HCEC 1CT (cell line): ENCODE results near the gene ZMYND8.
"Not testable (repeated sequence)": the region's sequence is repeated elsewhere in the genome, so short reads cannot be mapped to it uniquely, and the experiment has no call there.

Experiments used
- DNase-seq: peaks from one replicate; pipeline ENCODE4 v3.0.0-alpha.2; 2017

ZMYND8 gene

GRCh38 chr20:47263465-47264084, 92.9 kb downstream of the ZMYND8 start:
- no peak for DNase-seq

GRCh38 chr20:47263080-47263464, 93.4 kb downstream of the ZMYND8 start:
- no peak for DNase-seq

GRCh38 chr20:47262365-47263013, 94.0 kb downstream of the ZMYND8 start:
- no peak for DNase-seq

GRCh38 chr20:47262008-47262364, 94.5 kb downstream of the ZMYND8 start:
- no peak for DNase-seq

DNA sequence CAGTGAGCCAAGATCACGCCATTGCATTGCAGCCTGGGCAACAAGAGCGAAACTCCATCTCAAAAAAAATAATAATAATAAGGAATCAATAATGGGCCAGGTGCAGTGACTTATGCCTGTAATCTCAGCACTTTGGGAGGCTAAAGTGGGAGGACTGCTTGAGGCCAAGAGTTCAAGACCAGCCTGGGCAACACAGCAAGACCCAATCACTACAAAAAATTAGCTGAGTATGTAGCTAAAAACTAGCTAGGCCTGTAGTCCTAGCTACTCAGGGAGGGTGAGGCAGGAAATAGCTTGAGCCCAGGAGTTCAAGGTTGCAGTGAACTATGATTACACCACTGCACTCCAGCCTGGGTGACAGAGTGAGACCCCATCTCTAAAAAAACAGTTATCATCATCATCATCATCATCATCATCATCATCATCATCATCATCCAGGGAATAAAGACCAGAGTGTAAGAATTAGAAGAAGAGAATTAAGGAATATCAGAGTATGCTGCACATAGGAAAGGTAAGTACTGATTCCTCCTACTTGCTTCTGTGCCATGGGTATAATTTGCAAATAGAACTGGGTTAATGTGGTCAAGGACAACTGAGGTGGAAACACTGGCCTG, 95.2 kb downstream of the ZMYND8 start:
- not testable (repeated sequence) for DNase-seq

GRCh38 chr20:47260540-47261126, 95.9 kb downstream of the ZMYND8 start:
- DNase-seq: not testable (repeated sequence)

GRCh38 chr20:47258745-47259695, 97.5 kb downstream of the ZMYND8 start:
- DNase-seq: peak; percentile 47

GRCh38 chr20:47257771-47258170, 98.7 kb downstream of the ZMYND8 start:
- DNase-seq: no peak

GRCh38 chr20:47257256-47257655, 99.2 kb downstream of the ZMYND8 start:
- DNase-seq: no peak

GRCh38 chr20:47256668-47257236, 99.7 kb downstream of the ZMYND8 start:
- peak; percentile 75 for DNase-seq

- no peak for DNase-seq
These were observed 102.6 kb downstream of the ZMYND8 start for GRCh38 chr20:47253872-47254271.

- no peak for DNase-seq
These were observed 103.6 kb downstream of the ZMYND8 start for GRCh38 chr20:47252879-47253307.

- DNase-seq: no peak
These were observed 105.1 kb downstream of the ZMYND8 start for GRCh38 chr20:47251154-47252020.

DNA sequence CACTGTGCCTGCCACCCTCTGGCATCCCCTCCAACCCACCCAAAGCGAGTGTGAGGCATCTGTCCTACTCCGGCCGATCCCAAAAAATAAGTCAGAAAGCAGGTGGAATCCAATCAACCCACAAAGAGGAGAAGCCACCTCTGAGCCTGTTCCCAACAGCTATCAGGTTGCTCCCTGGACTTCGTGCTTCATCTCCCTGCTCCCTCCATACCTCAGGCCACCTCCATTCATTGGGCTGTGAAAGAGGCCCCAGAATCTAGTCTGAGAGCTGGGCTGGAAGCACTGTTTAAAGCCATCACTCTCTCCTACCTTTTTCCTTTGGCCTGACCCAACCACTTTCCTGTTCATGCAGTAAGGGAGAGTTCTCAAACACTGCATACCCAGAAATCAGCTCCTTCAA, 106.1 kb downstream of the ZMYND8 start:
- DNase-seq: no peak

- DNase-seq: no peak
These were observed 106.6 kb downstream of the ZMYND8 start for GRCh38 chr20:47249913-47250312.

DNA sequence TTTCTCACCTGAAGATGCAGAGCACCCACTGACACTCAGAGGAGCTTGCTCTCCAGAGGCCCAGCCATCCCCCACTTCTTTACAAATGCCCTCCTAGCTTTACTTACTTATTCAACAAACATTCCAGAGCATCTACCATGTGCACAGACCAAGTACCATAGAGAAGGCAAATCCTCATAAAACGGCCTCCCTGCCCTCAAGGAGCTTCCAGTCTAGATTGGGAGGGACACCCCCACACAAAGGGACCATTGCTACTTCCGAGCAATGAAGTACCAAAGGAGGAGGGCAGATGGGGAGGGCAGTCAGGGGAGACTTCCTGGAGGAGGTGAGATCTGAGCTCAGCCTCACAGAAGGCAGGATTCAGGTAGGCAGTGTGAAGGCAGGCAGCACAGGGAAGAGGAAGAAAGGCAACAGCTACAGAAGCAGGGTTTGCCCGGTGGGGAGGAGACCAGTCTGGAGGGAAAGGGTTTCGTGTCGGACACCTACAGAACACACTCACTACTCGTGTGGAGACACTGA, 108.0 kb downstream of the ZMYND8 start:
- no peak for DNase-seq

DNA sequence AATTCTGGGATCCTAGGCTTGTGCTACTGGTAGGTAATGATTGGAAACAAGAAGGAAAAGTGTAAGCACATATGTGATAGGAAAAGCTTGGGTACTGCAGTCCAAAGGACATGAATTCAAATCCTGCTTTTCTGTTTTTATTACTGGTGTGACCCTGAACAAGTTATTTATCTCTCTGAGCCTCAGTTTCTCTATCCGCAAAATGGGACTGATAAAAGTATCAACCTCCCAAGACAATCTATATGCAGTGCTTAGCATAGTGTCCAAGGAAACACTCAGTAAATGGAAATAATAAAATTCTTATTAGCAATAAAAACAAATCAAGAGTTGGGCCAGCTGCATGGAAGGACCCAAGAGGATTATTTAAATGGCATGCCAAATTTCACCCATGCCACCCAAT, 108.5 kb downstream of the ZMYND8 start:
- DNase-seq: no peak

- DNase-seq: no peak
These were observed 110.3 kb downstream of the ZMYND8 start for GRCh38 chr20:47246061-47246777.

GRCh38 chr20:47245166-47245565, 111.3 kb downstream of the ZMYND8 start:
- DNase-seq: not testable (repeated sequence)

DNA sequence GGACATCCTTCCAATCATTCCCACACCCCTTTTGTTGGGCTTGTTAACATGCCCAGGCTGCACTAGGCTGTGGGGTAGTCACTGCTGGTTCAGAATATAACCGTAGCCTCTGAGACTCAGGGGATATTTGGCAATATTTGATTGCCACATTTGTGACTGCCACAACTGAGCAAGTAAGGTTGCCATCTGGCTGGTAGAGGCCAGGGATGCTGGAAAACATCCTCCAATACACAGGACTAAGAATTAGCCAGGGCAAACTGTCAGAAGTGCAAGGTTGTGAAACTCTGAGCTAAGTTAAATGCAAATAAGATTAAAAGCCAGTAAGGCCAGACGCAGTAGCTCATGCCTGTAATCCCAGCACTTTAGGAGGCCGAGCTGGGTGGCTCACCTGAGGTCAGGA, 112.0 kb downstream of the ZMYND8 start:
- DNase-seq: no peak
